ENCODE measurements around the gene ULBP3. TPM values are rescaled to one million over a fixed set of nuclear protein-coding genes. Genes with fewer than 3 reads are reported as not detected.
A peak's percentile ranks its signal among the peaks of the same experiment; 100 is the strongest.
"Not testable (repeated sequence)": the region's sequence is repeated elsewhere in the genome, so short reads cannot be mapped to it uniquely, and the experiment has no call there.

The ULBP3 gene
- total RNA-seq, 1 experiment from 2014 or later, result 4.2 TPM

DNA sequence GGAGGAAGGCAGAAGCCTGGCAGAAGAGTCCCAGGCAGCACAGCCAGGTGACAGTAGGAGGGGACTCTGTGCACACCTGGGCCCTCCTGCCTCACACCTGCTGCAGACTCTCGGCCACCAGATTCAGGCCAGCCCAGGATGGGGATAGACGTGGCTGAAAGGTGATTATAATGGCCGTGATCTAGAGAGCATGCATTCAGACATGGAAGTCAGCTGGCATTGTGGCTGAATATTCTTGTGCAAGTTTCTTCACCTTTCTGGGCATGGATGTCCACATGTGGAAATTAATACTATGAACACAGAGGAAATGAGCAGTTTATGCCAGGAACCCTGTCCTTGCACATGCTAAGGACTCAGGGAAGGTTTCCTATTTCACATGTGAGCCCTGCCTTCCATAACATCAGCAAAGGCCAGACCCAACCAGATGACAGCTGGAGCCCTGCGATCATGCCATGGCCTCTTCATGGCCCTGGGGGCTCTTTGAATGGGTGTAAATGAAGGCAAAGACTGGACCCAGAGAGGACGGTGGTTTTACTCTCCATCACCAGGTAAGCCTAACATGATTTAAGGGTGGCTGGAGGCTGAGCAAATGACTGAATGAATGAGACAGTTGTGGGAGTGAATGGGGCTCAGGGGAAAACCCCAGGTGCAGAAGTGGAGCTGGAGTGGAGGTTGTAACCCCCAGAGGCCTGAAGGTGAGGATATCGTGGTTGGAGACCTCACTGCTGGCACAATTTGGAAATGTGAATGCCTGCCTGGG, 40.9 kb downstream of the ULBP3 start:
- in situ Hi-C loops (cut with HindIII; ENCODE audit: low pct_unique_long_range_greater_than_20kb, low sequenced_read_pairs), result no loop called here
- DNase-seq (ENCODE audit: low read depth, low spot score), result no peak

DNA sequence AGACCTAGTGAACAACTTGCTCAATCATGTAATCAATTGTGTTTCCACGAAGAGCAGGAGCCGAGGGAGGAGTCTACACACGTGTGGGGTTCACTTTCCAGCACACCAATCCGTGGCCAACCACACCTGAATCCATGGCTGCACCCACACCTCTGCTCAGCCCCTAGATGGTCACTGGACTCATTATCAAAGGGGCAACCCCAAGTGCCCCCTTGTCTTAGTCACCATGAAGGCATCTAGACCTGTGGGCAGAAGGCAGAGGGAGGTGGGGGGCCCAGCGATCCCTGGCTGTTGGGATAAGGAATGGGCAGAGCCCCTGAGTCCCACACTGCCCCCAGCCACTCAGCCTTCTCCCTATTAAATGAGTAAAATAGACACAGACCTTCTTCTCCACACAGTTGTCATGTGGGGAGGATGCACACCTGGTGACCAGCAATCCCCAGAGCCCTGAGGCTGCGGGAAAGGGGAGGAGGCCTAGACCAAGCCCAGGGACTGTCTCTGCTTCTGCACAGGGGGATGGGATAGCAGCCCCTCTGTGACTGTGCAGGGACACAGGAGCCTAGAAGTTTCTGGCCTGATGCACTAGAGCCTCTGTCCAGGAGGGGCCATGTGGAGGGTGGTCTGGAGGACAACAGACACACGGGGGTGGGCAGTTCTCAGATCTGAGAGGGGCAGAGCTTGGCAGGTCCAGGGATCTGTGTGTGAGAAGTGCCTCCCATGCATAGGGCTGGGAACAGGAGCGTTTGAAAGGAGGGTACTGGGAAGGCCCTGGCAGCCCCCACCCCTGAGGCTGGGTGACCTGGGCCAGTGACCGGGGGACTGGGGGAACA, 41.7 kb downstream of the ULBP3 start:
- no peak for DNase-seq (ENCODE audit: low read depth, low spot score)
- in situ Hi-C loops (cut with HindIII; ENCODE audit: low pct_unique_long_range_greater_than_20kb, low sequenced_read_pairs), result no loop called here

DNA sequence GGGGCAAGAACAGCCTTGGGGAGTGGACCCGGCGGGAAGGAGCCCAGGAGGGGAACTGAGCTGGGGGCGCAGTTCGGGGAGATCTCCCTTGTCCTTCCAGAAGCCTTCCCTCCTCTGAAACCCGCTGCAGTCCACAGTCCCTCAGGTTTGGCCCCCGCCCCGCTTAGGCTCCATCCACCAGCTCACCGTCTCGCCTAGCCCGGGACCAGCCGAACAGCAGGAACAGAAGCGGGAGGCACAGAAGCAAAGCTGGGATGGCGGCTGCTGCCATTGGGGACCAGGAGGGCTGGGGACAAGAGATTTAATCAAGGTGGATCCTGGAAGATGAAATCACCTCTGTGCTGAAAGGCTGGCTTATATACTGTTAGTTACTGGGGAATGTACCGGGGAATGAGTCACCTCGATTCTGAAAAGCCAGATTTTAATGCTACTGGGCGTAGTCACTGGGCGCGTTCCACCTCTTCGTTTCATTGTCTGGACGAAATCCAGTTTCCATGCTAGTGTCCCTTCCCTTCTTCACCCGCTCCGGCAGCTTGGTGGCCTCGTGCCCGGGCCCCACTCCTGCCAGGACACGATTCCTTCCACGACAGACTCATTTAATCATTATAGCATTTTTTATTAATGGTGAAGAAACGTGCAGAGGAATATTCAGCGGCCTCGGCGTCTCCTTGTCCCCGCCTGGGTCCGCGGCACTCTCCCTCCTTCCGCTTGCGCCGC, 43.6 kb downstream of the ULBP3 start, which contains the start of gene RAET1L:
RAET1L (minus strand) TSS at position 332 of the 717 bp plus-strand sequence; CDS start at position 271, 61 bp downstream.
- in situ Hi-C loops (cut with HindIII; ENCODE audit: low pct_unique_long_range_greater_than_20kb, low sequenced_read_pairs), result no loop called here
- DNase-seq (ENCODE audit: low read depth, low spot score), result no peak

DNA sequence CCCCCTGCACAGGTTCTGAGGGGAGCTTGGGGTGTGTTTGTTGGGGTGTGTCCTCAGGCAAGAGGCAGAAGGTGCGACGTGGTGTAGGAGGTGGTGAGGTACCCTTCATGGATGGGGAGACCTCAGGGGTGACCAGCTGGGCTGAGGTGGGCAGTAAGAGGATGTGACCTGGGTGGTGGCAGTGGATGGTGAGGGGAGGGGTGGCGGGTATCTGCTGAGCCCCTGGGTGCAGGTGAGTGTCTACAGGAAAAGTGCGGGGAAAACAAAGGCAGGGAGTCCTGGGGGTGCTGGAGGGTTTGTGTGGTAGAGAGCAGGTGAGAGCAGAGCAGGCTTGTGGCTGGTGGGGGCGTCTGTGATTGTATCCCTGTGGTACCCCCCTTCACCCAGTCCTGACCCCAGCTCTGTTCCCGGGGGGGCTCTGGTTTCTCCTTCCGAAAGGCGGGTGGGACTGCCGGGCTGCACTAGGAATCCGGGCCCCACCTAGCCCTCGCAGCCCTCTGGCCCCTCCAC, 44.2 kb downstream of the ULBP3 start:
- in situ Hi-C loops (cut with HindIII; ENCODE audit: low pct_unique_long_range_greater_than_20kb, low sequenced_read_pairs), result no loop called here
- no peak for DNase-seq (ENCODE audit: low read depth, low spot score)

DNA sequence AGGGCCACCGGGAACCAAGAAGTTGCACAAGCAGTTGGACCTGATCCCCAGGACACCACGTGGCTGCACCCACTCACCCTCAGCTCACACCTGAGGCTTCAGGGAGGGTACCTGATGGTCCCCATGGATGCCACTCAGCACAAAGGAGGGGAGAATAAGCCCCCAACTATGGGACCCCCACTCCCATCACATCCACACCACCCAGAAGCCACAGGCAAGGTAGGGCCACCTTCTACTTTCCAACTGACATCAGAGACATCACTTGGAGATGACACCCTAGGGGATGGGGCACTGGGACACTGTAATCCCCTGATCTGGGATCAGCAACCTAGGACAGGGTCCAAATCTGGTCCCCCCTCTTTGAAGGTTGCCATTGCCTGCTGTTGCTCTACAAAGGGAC, 44.9 kb downstream of the ULBP3 start:
- DNase-seq (ENCODE audit: low read depth, low spot score); in situ Hi-C loops (cut with HindIII; ENCODE audit: low pct_unique_long_range_greater_than_20kb, low sequenced_read_pairs): not testable (repeated sequence)

GRCh38 chr6:150021870-150022269, 47.1 kb downstream of the ULBP3 start:
- not testable (repeated sequence) for DNase-seq (ENCODE audit: low read depth, low spot score)

DNA sequence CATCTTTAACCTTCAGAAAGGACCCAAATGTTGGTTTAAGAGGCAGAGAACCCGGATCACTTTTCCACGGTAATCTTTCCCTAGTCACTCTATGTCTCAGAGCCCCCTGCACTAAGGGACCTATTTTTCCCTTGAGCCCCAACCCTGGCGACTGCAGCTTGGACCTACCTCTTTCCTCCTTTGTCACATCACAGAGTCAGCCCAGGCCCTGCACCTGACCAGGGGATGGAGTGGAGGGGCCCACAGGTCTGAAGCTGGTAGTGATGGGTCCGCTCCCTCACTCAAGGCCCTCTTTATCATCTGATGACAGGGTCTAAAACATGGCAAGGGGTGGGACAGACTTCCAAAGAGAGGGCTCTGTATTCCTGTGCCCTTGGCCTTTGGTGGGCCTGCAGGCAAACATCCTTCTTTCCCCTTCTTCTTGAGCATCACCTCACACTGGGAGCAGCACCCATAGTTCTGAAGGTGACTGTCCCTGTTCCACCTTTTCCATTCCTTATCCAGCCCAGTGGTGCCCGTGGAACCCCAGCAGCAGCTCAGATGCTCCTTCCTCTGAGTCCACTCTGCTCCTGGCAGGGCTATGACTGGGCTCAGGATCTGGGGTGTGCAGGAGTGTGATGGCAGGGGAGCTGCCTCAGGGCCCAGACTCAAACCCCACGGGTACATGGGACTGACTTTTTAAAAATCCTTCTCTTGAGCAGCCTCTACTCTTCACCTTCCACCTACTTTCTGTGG, 49.9 kb downstream of the ULBP3 start:
- in situ Hi-C loops (cut with HindIII; ENCODE audit: low pct_unique_long_range_greater_than_20kb, low sequenced_read_pairs), result no loop called here
- no peak for DNase-seq (ENCODE audit: low read depth, low spot score)

More at GRCh38 chr6:150021870-150022269, 47.1 kb downstream of the ULBP3 start:
- in situ Hi-C loops (cut with HindIII; ENCODE audit: low pct_unique_long_range_greater_than_20kb, low sequenced_read_pairs), result not testable (repeated sequence)

- in situ Hi-C loops (cut with HindIII; ENCODE audit: low pct_unique_long_range_greater_than_20kb, low sequenced_read_pairs), result not testable (repeated sequence)
Measured at GRCh38 chr6:150017186-150017521, 51.8 kb downstream of the ULBP3 start.

GRCh38 chr6:150016324-150017185, 52.4 kb downstream of the ULBP3 start:
- in situ Hi-C loops (cut with HindIII; ENCODE audit: low pct_unique_long_range_greater_than_20kb, low sequenced_read_pairs), result no loop called here
- DNase-seq (ENCODE audit: low read depth, low spot score), result peak; percentile 65

More at GRCh38 chr6:150017186-150017521, 51.8 kb downstream of the ULBP3 start:
- not testable (repeated sequence) for DNase-seq (ENCODE audit: low read depth, low spot score)

DNA sequence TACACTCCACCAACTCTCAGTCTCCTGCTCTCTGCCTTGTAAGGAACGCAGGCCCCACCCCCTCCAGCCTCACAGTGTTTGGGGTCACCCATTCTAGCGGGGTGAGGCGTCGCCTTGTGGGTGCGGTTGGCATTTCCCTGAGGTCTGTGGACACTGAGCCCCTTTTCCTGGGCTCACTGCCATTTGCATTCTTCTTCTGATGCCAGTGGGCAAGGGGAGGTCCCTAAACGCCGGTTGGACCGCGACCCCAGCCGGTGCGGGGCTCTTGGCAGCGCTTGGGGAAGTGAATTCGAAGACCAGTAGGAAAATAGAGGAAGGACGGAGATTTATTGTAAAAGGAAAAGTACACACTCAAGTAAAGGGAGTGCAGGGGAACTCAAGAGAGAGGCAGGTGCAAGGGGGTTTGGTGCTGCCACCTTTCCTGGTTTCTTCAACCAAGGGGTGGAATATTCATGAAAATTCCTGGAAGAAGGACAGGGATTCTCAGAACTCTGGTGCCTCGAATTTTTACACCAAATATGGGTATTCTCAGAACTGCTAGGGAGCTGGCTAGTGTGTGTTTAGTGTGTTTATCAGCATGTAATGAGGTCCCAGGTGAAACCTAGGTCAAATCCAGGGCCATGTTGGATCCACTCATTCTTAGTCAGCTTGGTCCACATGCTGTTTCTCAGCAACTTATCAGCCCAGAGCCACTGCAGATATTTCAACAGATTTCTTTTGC, 53.5 kb downstream of the ULBP3 start:
- in situ Hi-C loops (cut with HindIII; ENCODE audit: low pct_unique_long_range_greater_than_20kb, low sequenced_read_pairs); DNase-seq (ENCODE audit: low read depth, low spot score): not testable (repeated sequence)

GRCh38 chr6:150014623-150015280, 54.2 kb downstream of the ULBP3 start:
- in situ Hi-C loops (cut with HindIII; ENCODE audit: low pct_unique_long_range_greater_than_20kb, low sequenced_read_pairs); DNase-seq (ENCODE audit: low read depth, low spot score): not testable (repeated sequence)

GRCh38 chr6:150013785-150014622, 54.9 kb downstream of the ULBP3 start:
- in situ Hi-C loops (cut with HindIII; ENCODE audit: low pct_unique_long_range_greater_than_20kb, low sequenced_read_pairs); DNase-seq (ENCODE audit: low read depth, low spot score): not testable (repeated sequence)

GRCh38 chr6:150012846-150013784, 55.8 kb downstream of the ULBP3 start:
- in situ Hi-C loops (cut with HindIII; ENCODE audit: low pct_unique_long_range_greater_than_20kb, low sequenced_read_pairs); DNase-seq (ENCODE audit: low read depth, low spot score): not testable (repeated sequence)
